Epithelial cell of esophagus (primary cell): ENCODE results near the gene HACD2.

Experiments used
- DNase-seq: peaks from one replicate; pipeline ENCODE4 v3.0.0; 2010; ENCODE audit warnings: low read depth
- H3K4me3 ChIP-seq: 2 replicates; pipeline ENCODE4 v1.5.1; 2011; ENCODE audit warnings: mild to moderate bottlenecking, low read length, control low read depth
- CTCF ChIP-seq: IDR thresholded peaks from 2 replicates; pipeline ENCODE4 v1.5.1; 2011; ENCODE audit warnings: low read depth, mild to moderate bottlenecking, low read length, control low read depth, inconsistent platforms; ENCODE audit not compliant: insufficient read depth; ENCODE audit errors: missing control alignments

HACD2 gene

DNA sequence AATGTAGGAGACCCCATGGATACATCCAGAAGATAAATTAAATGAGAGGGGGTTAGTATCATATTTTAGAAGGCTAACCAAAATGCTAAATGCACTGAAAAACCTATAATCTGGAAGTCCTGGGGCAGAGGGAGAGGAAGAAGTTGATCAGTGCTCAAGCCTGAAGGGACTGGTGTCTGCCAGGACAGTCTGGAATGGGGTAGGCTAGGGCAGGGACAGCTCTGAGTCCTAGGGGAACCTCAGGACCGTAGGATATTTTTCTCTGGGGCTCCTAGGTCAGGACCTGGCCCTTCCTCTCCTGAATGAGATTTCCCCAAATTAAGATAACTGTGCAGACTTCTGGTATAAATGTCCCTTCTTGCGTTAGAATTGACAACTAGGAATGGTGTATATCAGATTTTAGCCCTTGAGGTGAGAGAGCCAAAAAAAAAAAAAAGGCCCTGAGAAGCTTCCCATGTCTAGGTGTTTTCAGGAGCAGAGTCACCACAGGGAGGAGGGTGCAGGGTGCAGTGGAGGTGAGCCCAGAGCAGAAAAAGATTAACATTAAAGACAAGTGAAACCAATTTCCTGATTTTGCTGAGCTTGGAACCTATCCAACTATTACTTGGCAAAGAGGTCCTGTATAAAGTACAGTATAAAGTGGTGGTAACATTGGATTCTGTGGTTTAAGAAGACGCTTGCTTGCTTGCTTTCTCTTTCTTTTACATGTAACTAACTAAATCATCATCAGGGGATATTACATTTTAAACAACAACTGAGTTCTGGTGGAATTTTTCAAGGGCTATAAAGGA lies 63.5 kb downstream of the HACD2 start:
- no peak for TF ChIP-seq CTCF
- DNase-seq, result no peak
- no peak overlapping the region for H3K4me3 ChIP-seq

GRCh38 chr3:123520656-123521055 lies 64.2 kb downstream of the HACD2 start:
- no peak for DNase-seq
- TF ChIP-seq CTCF, result no peak
- no peak overlapping the region for H3K4me3 ChIP-seq

- TF ChIP-seq CTCF, result no peak
Observed at GRCh38 chr3:123518892-123519485, 65.9 kb downstream of the HACD2 start.

DNA sequence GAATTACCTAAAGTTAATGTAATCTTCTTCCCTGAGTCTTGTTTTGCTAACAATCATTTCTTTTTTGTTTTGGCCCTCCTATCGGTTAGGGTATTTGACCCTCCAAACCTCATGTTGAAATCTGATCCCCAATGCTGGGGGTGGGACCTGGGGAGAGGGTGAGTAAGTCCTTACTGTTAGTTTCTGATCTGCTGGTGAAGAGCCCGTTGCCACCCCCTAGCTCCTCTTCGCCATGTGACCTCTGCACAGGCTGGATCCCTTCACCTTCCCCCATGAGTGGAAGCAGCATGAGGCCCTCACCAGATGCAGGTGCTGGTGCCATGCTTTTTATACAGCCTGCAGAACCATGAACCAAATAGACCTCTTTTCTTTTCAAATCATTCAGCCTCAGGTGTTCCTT lies 73.1 kb downstream of the HACD2 start:
- TF ChIP-seq CTCF, result no peak
- DNase-seq, result no peak
- no peak overlapping the region for H3K4me3 ChIP-seq

More at GRCh38 chr3:123518892-123519485, 65.9 kb downstream of the HACD2 start:
- no peak for DNase-seq
- no peak overlapping the region for H3K4me3 ChIP-seq

- no peak for DNase-seq
- no peak for TF ChIP-seq CTCF
- no peak overlapping the region for H3K4me3 ChIP-seq
Observed at GRCh38 chr3:123511084-123511483, 73.8 kb downstream of the HACD2 start.

GRCh38 chr3:123508178-123508577 lies 76.7 kb downstream of the HACD2 start:
- no peak for TF ChIP-seq CTCF
- DNase-seq, result no peak
- no peak overlapping the region for H3K4me3 ChIP-seq
